Immature natural killer cell (primary cell): ENCODE measurements around the gene CABP4. TPM values are rescaled to one million over a fixed set of nuclear protein-coding genes. Genes with fewer than 3 reads are reported as not detected.
A peak's percentile ranks its signal among the peaks of the same experiment; 100 is the strongest.

Experiments
- DNase-seq, 3 donors: peaks; one replicate each; pipeline ENCODE4 v3.0.0; 2022; ENCODE audit warnings: mixed read lengths in 1 of 3
- H3K27ac Mint-ChIP-seq, 6 donors: one replicate each; pipeline ENCODE4 v1.8.0; 2020; ENCODE audit warnings: mixed read lengths in 6 of 6, mild to moderate bottlenecking in 5 of 6, inconsistent platforms in 4 of 6, moderate library complexity in 3 of 6
- H3K27me3 Mint-ChIP-seq, 3 donors: one replicate each; pipeline ENCODE4 v1.8.0; 2020 to 2021; ENCODE audit warnings: low read depth in 3 of 3, mild to moderate bottlenecking in 3 of 3, mixed read lengths in 3 of 3, moderate library complexity in 3 of 3, inconsistent platforms in 1 of 3
- H3K36me3 Mint-ChIP-seq, 3 donors: one replicate each; pipeline ENCODE4 v1.8.0; 2020; ENCODE audit warnings: mixed read lengths in 3 of 3, inconsistent platforms in 2 of 3, mild to moderate bottlenecking in 2 of 3
- H3K4me1 Mint-ChIP-seq, 2 donors: one replicate each; pipeline ENCODE4 v1.8.0; 2020; ENCODE audit warnings: inconsistent platforms in 2 of 2, mild to moderate bottlenecking in 2 of 2, mixed read lengths in 2 of 2, moderate library complexity in 1 of 2
- H3K4me3 Mint-ChIP-seq, 5 donors: one replicate each; pipeline ENCODE4 v1.8.0; 2020; ENCODE audit warnings: mild to moderate bottlenecking in 5 of 5, mixed read lengths in 5 of 5, inconsistent platforms in 3 of 5, moderate library complexity in 3 of 5
- H3K9me3 Mint-ChIP-seq, 6 donors: one replicate each; pipeline ENCODE4 v1.8.0; 2020; ENCODE audit warnings: mild to moderate bottlenecking in 6 of 6, mixed read lengths in 6 of 6, inconsistent platforms in 4 of 6, moderate library complexity in 3 of 6
- polyA plus RNA-seq, 3 donors: library from polyadenylated mRNA; unstranded; fragments of 300-500 nt; fragmentation: Illumina TruSeq; gene quantifications; one replicate each; pipeline ENCODE4 v1.2.3, GENCODE V29; 2021

The CABP4 gene
- polyA plus RNA-seq, 3 donors from 2014 or later = 1.6 TPM; not detected in 2

DNA sequence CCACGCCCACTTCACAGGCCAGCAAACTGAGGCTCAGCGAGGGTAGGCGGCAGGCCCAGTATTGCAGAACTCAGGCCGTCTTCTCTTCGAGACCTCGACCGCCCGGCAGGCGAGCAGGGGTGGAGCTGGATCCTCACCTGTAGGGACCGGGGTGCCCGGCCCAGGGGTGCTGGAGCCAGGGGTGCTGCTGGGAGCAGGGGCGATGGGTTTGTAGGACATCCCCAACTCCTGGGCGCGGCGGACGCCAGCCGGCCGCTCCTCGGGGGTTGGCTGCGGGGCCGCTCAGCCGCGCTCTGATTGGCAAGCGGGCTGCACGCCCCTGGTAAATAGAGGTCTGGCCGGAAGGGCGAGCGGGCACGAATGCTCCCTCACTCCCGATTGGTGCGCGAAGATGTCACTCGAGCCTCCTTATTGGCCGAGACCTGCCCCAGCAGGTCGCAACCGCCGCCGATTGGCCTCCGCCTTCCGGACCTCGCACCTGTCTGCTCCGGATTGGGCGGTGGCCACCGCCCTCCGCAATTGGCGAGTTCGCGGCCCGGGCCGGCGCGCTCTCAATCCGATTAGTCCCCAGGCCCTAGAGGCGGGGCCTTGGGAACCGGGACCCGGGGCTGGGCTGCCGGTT lies 52.8 kb downstream of the CABP4 start, which contains the start of gene CDK2AP2:
Gene CDK2AP2 (minus strand): TSS at position 299 of the 622 bp plus-strand sequence. CDS start 80 bp downstream, at position 219.
- peaks cover 14 to 31% (median 23%) of the 10 kb centered on the region in 3 donors for H3K27me3 Mint-ChIP-seq

DNA sequence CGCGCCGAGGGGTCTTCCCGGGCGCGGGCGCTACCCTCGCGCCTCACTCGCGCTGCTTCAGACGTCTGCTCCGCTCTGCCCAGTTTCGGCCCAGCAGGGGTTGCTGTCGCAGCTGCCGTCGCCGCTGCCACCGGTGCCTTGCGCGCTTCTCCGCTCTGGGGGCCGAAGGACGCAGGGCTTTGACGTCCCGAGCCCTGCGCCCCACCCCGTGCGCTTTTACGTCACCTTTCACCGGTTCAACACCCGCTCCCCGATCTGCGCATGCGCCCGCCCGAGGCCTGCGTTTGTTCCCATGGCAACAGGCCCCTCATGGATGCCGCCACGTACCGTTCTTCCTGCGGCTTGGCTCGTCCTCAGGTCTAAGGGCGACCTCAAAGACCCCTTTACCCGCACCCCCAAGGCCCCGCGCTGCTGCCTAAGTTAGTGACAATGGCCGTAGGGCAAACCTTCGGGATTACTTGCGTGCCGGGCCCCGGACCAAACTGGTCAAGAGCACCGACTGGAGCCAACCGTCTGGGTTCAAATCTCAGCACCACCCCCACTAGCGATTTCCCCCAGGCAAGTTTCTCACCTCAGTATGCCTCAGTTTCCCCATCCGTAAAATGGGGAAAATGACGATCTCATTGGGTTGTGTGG lies 53.5 kb downstream of the CABP4 start:
- Mint-ChIP-seq H3K36me3 (no peaks in the 10 kb centered on the region), H3K27me3 (peaks cover 17 to 31% (median 23%) of the 10 kb centered on the region in 3 donors), H3K27ac (peak overlapping the region; percentile 93 to 98 (median 98)), H3K4me1 (peaks cover 35 to 36% of the 10 kb centered on the region in 2 donors), H3K4me3 (peak overlapping the region; percentile 85 to 92 (median 90)), H3K9me3 (no peaks in the 10 kb centered on the region)
- DNase-seq = peak; percentile 99

More for the DNA sequence above, 52.8 kb downstream of the CABP4 start, which contains the start of gene CDK2AP2:
- Mint-ChIP-seq H3K9me3 (no peaks in the 10 kb centered on the region), H3K27ac (peak within 1 kb of the TSS; percentile 96 to 98 (median 98)), H3K4me3 (peak within 1 kb of the TSS; percentile 85 to 92 (median 90)), H3K4me1 (peaks cover 39 to 40% of the 10 kb centered on the region in 2 donors), H3K36me3 (peaks cover 0 to 1% (median 0%) of the 10 kb centered on the region in 3 donors)
- DNase-seq = peak; percentile 95 to 97 (median 97)

DNA sequence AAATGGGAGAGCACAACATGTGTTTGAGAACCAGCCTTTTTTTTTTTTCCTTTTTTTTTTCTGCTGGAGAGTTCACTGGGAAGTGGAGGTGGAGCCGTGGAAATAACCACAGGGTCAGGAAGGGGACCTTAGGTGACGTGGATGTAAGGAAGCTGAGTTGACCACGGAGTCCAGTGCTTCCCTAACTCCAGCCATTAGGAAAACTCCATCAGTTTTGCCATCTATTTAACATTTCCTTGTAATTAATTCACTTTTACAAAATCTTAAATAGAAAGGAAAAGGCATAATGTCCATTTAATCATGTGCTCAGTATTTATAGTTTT lies 54.8 kb downstream of the CABP4 start:
- H3K27ac Mint-ChIP-seq = peak overlapping the region in 4 of 6 donors; percentile 25 to 64 (median 62)
- H3K4me1 Mint-ChIP-seq = peaks cover 32 to 36% of the 10 kb centered on the region in 2 donors

More for the DNA sequence above, 54.8 kb downstream of the CABP4 start:
- Mint-ChIP-seq H3K36me3 (no peaks in the 10 kb centered on the region), H3K9me3 (no peaks in the 10 kb centered on the region), H3K4me3 (peak overlapping the region in 4 of 5 donors; percentile 40 to 59 (median 52)), H3K27me3 (peaks cover 20 to 26% (median 20%) of the 10 kb centered on the region in 3 donors)
- no peak for DNase-seq

Other genes with a start within 250 kb of the CABP4 start
- 10 to 100 TPM; 15.2 to 25.9 (median 22.9) TPM for gene GRK2, start 188.9 kb upstream of the CABP4 start, polyA plus RNA-seq
- 10 to 100 TPM; 12.4 to 26.7 (median 14.2) TPM for gene ANKRD13D, start 166.1 kb upstream of the CABP4 start, polyA plus RNA-seq
- 1 to 10 TPM; 1.1 to 4.8 (median 2.3) TPM for gene SSH3, start 151.8 kb upstream of the CABP4 start, polyA plus RNA-seq
- 100 to 1,000 TPM in 2 of 3 donors, 10 to 100 TPM in 1; 86.1 to 131 (median 118) TPM for gene POLD4, start 101.8 kb upstream of the CABP4 start, polyA plus RNA-seq
- 1 to 10 TPM in 1 of 3 donors, under 1 TPM in 1, not detected in 1; 0.34 to 2.2 TPM for gene CLCF1, start 81.8 kb upstream of the CABP4 start, polyA plus RNA-seq
- 10 to 100 TPM; 10.2 to 12.8 (median 11.6) TPM for gene RAD9A, start 63.4 kb upstream of the CABP4 start, polyA plus RNA-seq
- 1,000 to 10,000 TPM in 1 of 3 donors, 100 to 1,000 TPM in 2; 830 to 1,276 (median 950) TPM for gene PPP1CA, start 53.5 kb upstream of the CABP4 start, polyA plus RNA-seq
- 100 to 1,000 TPM; 396 to 531 (median 451) TPM for gene TBC1D10C, start 51.3 kb upstream of the CABP4 start, polyA plus RNA-seq
- 1 to 10 TPM; 1.9 to 3.4 (median 2.7) TPM for gene CARNS1, start 39.7 kb upstream of the CABP4 start, polyA plus RNA-seq
- 10 to 100 TPM; 71.5 to 96.5 (median 74.9) TPM for gene RPS6KB2, start 26.9 kb upstream of the CABP4 start, polyA plus RNA-seq
- gene PTPRCAP, start 17.7 kb upstream of the CABP4 start, polyA plus RNA-seq = 1,000 to 10,000 TPM; 1,315 to 1,354 (median 1,351) TPM
- gene CORO1B, start 11.9 kb upstream of the CABP4 start, polyA plus RNA-seq = 10 to 100 TPM in 1 of 3 donors, 1 to 10 TPM in 2; 7.1 to 10.3 (median 9.2) TPM
- gene GPR152, start 2.6 kb upstream of the CABP4 start, polyA plus RNA-seq = 1 to 10 TPM in 1 of 3 donors, under 1 TPM in 1, not detected in 1; 0.23 to 2.5 TPM
- gene TMEM134, start 13.9 kb downstream of the CABP4 start, polyA plus RNA-seq = 100 to 1,000 TPM; 154 to 255 (median 189) TPM
- 100 to 1,000 TPM; 130 to 163 (median 157) TPM for gene AIP, start 27.7 kb downstream of the CABP4 start, polyA plus RNA-seq
- 10 to 100 TPM in 2 of 3 donors, 1 to 10 TPM in 1; 3.6 to 29.2 (median 10.2) TPM for gene PITPNM1, start 50.0 kb downstream of the CABP4 start, polyA plus RNA-seq
- 100 to 1,000 TPM; 190 to 301 (median 226) TPM for gene CDK2AP2, start 52.8 kb downstream of the CABP4 start, polyA plus RNA-seq
- gene CABP2, start 68.1 kb downstream of the CABP4 start, polyA plus RNA-seq = not detected
- gene GSTP1, start 128.5 kb downstream of the CABP4 start, polyA plus RNA-seq = 1,000 to 10,000 TPM in 1 of 3 donors, 100 to 1,000 TPM in 2; 898 to 1,247 (median 930) TPM
- gene NDUFV1, start 151.6 kb downstream of the CABP4 start, polyA plus RNA-seq = 100 to 1,000 TPM; 173 to 261 (median 195) TPM
- 10 to 100 TPM; 10.1 to 13.4 (median 12.3) TPM for gene NUDT8, start 174.6 kb downstream of the CABP4 start, polyA plus RNA-seq
- gene TBX10, start 184.4 kb downstream of the CABP4 start, polyA plus RNA-seq = not detected
- under 1 TPM in 2 of 3 donors, not detected in 1; 0.41 to 0.98 TPM for gene ACY3, start 195.4 kb downstream of the CABP4 start, polyA plus RNA-seq
- not detected for gene ALDH3B2, start 219.3 kb downstream of the CABP4 start, polyA plus RNA-seq